Glomerular endothelial cell (primary cell): ENCODE data around the gene NFKBIZ. TPM values are rescaled to one million over a fixed set of nuclear protein-coding genes. Genes with fewer than 3 reads are reported as not detected.
"Not testable (repeated sequence)": the region's sequence is repeated elsewhere in the genome, so short reads cannot be mapped to it uniquely, and the experiment has no call there.

Experiments
- DNase-seq: peaks from one replicate; pipeline ENCODE4 v3.0.0-alpha.2; 2011; ENCODE audit warnings: low read depth, low spot score; ENCODE audit errors: extremely low read depth
- total RNA-seq: library from RNA; depleted of rRNA; stranded (reverse); fragments of >200 nt; gene quantifications from 2 replicates; pipeline ENCODE4 v1.2.3, GENCODE V29; 2015

The NFKBIZ gene
- total RNA-seq, 1 donor from 2014 or later = 35.4 TPM

DNA sequence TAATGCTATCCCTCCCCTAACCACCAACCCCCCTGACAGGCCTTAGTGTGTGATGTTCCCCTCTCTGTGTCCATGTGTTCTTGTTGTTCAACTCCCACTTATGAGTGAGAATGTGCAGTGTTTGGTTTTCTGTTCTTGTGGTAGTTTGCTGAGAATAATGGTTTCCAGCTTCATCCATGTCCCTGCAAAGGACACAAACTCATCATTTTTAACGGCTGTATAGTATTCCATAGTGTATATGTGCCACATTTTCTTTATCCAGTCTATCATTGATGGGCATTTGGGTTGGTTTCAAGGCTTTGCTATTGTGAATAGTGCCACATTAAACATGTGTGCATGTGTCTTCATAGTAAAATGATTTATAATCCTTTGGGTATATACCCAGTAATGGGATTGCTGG is 56.3 kb downstream of the NFKBIZ start:
- not testable (repeated sequence) for DNase-seq

Other genes starting within 250 kb of the NFKBIZ start
- 12.2 and 15.9 TPM in 2 replicates for gene ZBTB11, start 172.4 kb upstream of the NFKBIZ start, total RNA-seq
- 1,046 and 1,546 TPM in 2 replicates for gene RPL24, start 162.8 kb upstream of the NFKBIZ start, total RNA-seq
- 3.9 and 6.4 TPM in 2 replicates for gene CEP97, start 124.9 kb upstream of the NFKBIZ start, total RNA-seq
- gene NXPE3, start 70.3 kb upstream of the NFKBIZ start, total RNA-seq = 5.9 and 9.4 TPM in 2 replicates